K562 (cell line): ENCODE measurements around the gene AHCYL1. TPM values are rescaled to one million over a fixed set of nuclear protein-coding genes. Genes with fewer than 3 reads are reported as not detected.

Experiments used
- CREB1 ChIP-seq, 2 experiments: sonication (generic) in 1 of 2; formaldehyde crosslinking in 1 of 2; IDR thresholded peaks; 2 replicates each; pipeline versions ENCODE4 v1.6.1 to v1.8.0; 2012 to 2022; ENCODE audit warnings: inconsistent platforms in 1 of 2, mild to moderate bottlenecking in 1 of 2, missing genetic modification reagents in 1 of 2, moderate library complexity in 1 of 2
- HDGF ChIP-seq: fragments of 450-650 bp; IDR thresholded peaks from 2 replicates; pipeline ENCODE4 v1.6.1; 2016
- HNRNPK ChIP-seq: fragments of 200-400 bp; formaldehyde crosslinking; IDR thresholded peaks from one replicate; pipeline ENCODE4 v1.6.1; 2018; ENCODE audit warnings: mild to moderate bottlenecking, low read depth, low read length; ENCODE audit not compliant: poor library complexity, severe bottlenecking
- IFI16 ChIP-seq: fragments of 250-450 bp; sonication (Bioruptor Pico); IDR thresholded peaks from 2 replicates; pipeline ENCODE4 v2.1.2; 2022; ENCODE audit warnings: mild to moderate bottlenecking, inconsistent platforms
- JUN ChIP-seq, 2 experiments: sonication (generic) in 1 of 2; formaldehyde crosslinking in 1 of 2; IDR thresholded peaks; 2 replicates each; pipeline versions ENCODE4 v1.6.1 to v1.8.0; 2012 to 2022; ENCODE audit warnings: borderline replicate concordance in 2 of 2, mild to moderate bottlenecking in 2 of 2, improper control_type of control experiment in 1 of 2, low read depth in 1 of 2, low read length in 1 of 2, missing genetic modification reagents in 1 of 2
- MGA ChIP-seq: fragments of 450-650 bp; IDR thresholded peaks from 2 replicates; pipeline ENCODE4 v1.6.1; 2016; ENCODE audit warnings: mild to moderate bottlenecking, moderate library complexity
- MTA3 ChIP-seq: fragments of 450-650 bp; formaldehyde crosslinking; IDR thresholded peaks from 2 replicates; pipeline ENCODE4 v1.6.1; 2017; ENCODE audit warnings: mild to moderate bottlenecking, borderline replicate concordance
- PML ChIP-seq: IDR thresholded peaks from 2 replicates; pipeline ENCODE4 v1.6.1; 2012; ENCODE audit warnings: low read length, inconsistent platforms
- PURB ChIP-seq: sonication (generic); formaldehyde crosslinking; IDR thresholded peaks from 2 replicates; pipeline ENCODE4 v1.9.0; 2021; ENCODE audit warnings: low read depth, mild to moderate bottlenecking, missing genetic modification reagents
- RAD51 ChIP-seq: fragments of 450-650 bp; IDR thresholded peaks from 2 replicates; pipeline ENCODE4 v1.7.1; 2016; ENCODE audit warnings: low read depth, mild to moderate bottlenecking, borderline replicate concordance
- STAT5B ChIP-seq: fragments of 250-450 bp; sonication (Bioruptor Pico); IDR thresholded peaks from 2 replicates; pipeline ENCODE4 v1.8.0; 2021; ENCODE audit warnings: mild to moderate bottlenecking, inconsistent platforms
- TCF7 ChIP-seq: sonication (generic); IDR thresholded peaks from 2 replicates; pipeline ENCODE4 v1.6.1; 2016; ENCODE audit warnings: antibody characterized with exemption, borderline replicate concordance
- ZBTB5 ChIP-seq: fragments of 450-650 bp; IDR thresholded peaks from 2 replicates; pipeline ENCODE4 v1.6.1; 2017; ENCODE audit warnings: antibody characterized with exemption
- polyA plus RNA-seq, 8 experiments: library from polyadenylated mRNA; depleted of rRNA in 4 of 8; stranded (reverse) in 5 of 8; unstranded in 3 of 8; fragments of >200 nt; fragmentation: Nextera tagmentation in 2 of 8; fragmentation: Illumina TruSeq in 1 of 8; extraction: Ambion mirVana in 2 of 8; extraction: Trizol in 1 of 8; gene quantifications; 2 replicates each; pipeline versions ENCODE4 v1.2.1 to v1.2.3, GENCODE V29; 2011 to 2014; ENCODE audit warnings: inconsistent platforms in 1 of 8, missing spikeins in 1 of 8
- total RNA-seq, 7 experiments: library from RNA; depleted of rRNA in 6 of 7; stranded (reverse); fragments of >200 nt in 6 of 7; fragmentation: Illumina TruSeq in 2 of 7; extraction: Trizol in 2 of 7; gene quantifications; 2 replicates each; pipeline versions ENCODE4 v1.2.1 to v1.2.3, GENCODE V29; 2011 to 2021; ENCODE audit warnings: low replicate concordance in 1 of 7

The AHCYL1 gene
- total and polyA plus RNA-seq, 9 of the 15 experiments (the other 6 are each of a cell fraction or from before 2014, with no cell fraction given), result 27.3 to 118 (median 44.5) TPM

- TF ChIP-seq JUN (IDR thresholded peaks at IDR 0.05; ENCODE audit: borderline replicate concordance, low read depth, low read length) (0 out of 2 replicates have a peak, but pooled peaks have one; percentile 43), JUN (CRISPR knock-in tag; IDR thresholded peaks at IDR 0.05; ENCODE audit: borderline replicate concordance) (no peak; the same call in 1 of the 2 replicates), ZBTB5 (no peak), HNRNPK (no peak), MGA (no peak), TCF7 (no peak; the same call in 1 of the 2 replicates), PURB (CRISPR knock-in tag) (no peak), PML (peak; percentile 68; the same call in 1 of the 2 replicates), CREB1 (IDR thresholded peaks at IDR 0.05) (peak; percentile 50; the same call in 1 of the 2 replicates), CREB1 (CRISPR knock-in tag; IDR thresholded peaks at IDR 0.05) (peak; percentile 48; the same call in 1 of the 2 replicates), MTA3 (0 out of 2 replicates have a peak, but pooled peaks have one; percentile 59), IFI16 (CRISPR knock-in tag) (no peak), RAD51 (no peak), STAT5B (CRISPR knock-in tag) (no peak), HDGF (no peak)
Observed at GRCh38 chr1:110034451-110035235, 50.1 kb downstream of the AHCYL1 start, which contains the start of gene STRIP1 (continued).
